ENCODE measurements around the gene PLEKHH3.

DNA sequence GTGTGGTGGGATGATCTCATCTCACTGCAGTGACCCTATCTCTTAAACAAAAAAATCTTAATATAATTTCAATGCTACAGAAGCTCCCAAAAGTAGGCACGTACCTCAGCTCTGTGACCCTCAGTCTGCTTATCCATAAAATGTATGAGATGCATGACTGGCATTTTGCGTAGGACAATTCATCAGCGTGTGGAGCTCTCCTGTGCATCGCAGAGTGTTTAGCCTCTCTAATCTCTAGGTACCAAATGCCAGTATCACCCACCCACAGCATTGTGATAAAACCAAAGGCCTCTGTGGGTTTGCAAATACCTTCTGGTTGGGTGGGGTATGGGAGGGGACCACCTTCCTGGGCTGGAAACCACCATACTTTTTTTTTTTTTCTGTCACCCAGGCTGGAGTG, 36.7 kb downstream of the PLEKHH3 start:
- TF ChIP-seq CTCF (conservative IDR thresholded peaks at IDR 0.05; ENCODE audit: low read depth, low read length) (no peak), RCOR1 (IDR thresholded peaks at IDR 0.05; ENCODE audit: insufficient replicate concordance, low read length) (no peak), SMC3 (IDR thresholded peaks at IDR 0.05; ENCODE audit: low read depth, low read length) (no peak), POLR2A (IDR thresholded peaks at IDR 0.05; ENCODE audit: low read depth, low read length) (no peak), CEBPB (IDR thresholded peaks at IDR 0.05; ENCODE audit: low read depth, low read length) (no peak), MAFK (IDR thresholded peaks at IDR 0.05; ENCODE audit: low read depth, low read length) (no peak)
